Mononuclear cell (primary cell): Measurements from ENCODE around the gene NEGR1. TPM values are rescaled to one million over a fixed set of nuclear protein-coding genes. Genes with fewer than 3 reads are reported as not detected.

Experiments
- H3K27me3 ChIP-seq: 2 replicates; pipeline ENCODE4 v1.6.0; 2011; ENCODE audit warnings: low read length, control low read depth; ENCODE audit not compliant: insufficient read depth
- H3K4me1 ChIP-seq: 2 replicates; pipeline ENCODE4 v1.5.1; 2011; ENCODE audit warnings: mild to moderate bottlenecking, low read length, control low read depth; ENCODE audit not compliant: insufficient read depth
- H3K4me3 ChIP-seq: 2 replicates; pipeline ENCODE4 v1.5.1; 2011; ENCODE audit warnings: mild to moderate bottlenecking, low read length, moderate library complexity
- H3K9me3 ChIP-seq: 2 replicates; pipeline ENCODE4 v1.5.1; 2011; ENCODE audit warnings: low read depth, mild to moderate bottlenecking, control low read depth, low read length
- total RNA-seq: library from RNA; depleted of rRNA; stranded (reverse); fragments of >200 nt; gene quantifications from one replicate; pipeline ENCODE4 v1.2.3, GENCODE V29; 2012

Gene NEGR1
- total RNA-seq, 1 donor: 0.31 TPM

DNA sequence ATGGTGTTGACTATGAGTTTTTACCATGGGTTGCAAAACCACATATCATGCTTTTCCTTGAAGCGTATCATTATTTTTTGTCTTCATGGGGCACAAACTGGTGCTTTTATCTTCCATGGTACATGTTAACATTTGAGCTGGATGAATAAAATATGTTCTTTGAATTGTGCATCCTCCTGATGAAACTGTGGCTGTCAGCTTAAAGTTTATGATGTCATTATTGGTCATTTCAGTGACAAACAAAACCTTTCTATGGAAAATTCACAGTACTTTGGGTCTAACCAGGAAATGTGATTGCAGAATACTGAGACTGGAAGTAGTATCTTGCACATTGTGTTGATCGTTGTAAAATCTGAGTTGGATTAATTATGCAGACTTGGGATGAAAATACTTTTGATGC, 909.8 kb downstream of the NEGR1 start:
- Histone ChIP-seq H3K9me3 (no peaks in the 10 kb centered on the region), H3K27me3 (no peaks in the 10 kb centered on the region), H3K4me1 (no peaks in the 10 kb centered on the region), H3K4me3 (no peak overlapping the region)

DNA sequence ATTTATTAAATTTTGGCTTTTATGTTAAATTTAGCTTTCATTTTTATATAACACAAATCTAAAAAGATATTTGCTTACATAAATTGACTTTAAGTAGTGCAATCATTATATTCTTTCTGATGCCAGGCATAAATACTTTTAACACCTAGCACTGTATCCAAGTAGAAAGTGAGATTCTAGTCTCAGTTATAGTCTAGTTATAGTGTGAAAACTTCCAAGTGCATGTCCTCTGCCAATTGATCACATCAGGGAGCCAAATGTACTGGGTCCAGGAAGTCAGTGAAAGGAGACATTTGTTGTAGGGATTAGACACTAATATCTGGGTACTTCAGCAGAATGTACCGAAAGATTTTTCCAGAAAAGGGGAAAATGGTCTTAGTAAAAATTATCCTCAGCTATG, 910.8 kb downstream of the NEGR1 start:
- no peaks in the 10 kb centered on the region for H3K9me3 ChIP-seq
- H3K27me3 ChIP-seq: no peaks in the 10 kb centered on the region
- no peak overlapping the region for H3K4me3 ChIP-seq
- H3K4me1 ChIP-seq: no peaks in the 10 kb centered on the region

DNA sequence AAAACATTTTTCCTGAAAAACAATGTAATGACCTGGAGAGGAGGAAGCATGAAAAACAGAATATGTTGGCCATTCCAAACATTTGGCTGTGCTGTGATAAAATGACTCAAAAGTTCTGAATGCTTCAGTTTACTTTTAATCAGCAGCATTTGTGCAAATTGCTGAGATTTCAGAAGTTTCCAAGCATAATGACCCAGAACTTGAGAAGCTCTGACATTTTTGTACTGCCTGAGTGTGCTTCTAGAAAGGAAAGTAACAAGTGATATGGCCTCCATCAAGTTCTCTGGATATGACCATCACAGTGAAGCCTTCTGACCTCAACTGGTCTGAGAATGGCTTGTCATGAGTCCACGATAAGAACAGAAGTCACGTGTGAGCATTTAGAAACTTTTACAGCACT, 918.1 kb downstream of the NEGR1 start:
- Histone ChIP-seq H3K4me1 (no peaks in the 10 kb centered on the region), H3K27me3 (no peaks in the 10 kb centered on the region), H3K4me3 (no peak overlapping the region), H3K9me3 (no peaks in the 10 kb centered on the region)

DNA sequence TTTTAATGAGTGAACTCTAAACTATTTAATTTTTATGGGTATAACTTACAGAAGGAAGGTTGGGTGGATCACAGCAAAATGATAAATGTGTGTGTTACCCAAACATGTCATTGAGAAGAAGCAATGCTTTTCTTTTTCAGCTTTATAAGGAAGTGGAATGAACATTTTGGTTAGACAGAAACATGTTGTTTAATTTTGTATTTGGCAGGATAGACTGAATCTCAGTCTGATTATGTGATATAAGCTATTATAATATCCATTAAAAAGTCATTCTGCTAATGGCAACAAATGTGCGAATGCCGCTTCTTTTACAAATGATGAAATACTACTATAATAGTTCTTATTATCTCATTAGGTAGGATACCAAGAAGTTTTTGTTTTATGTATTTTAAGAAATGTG, 919.6 kb downstream of the NEGR1 start:
- H3K27me3 ChIP-seq: no peaks in the 10 kb centered on the region
- no peaks in the 10 kb centered on the region for H3K9me3 ChIP-seq
- no peaks in the 10 kb centered on the region for H3K4me1 ChIP-seq
- no peak overlapping the region for H3K4me3 ChIP-seq

GRCh38 chr1:71362076-71362475, 920.3 kb downstream of the NEGR1 start:
- H3K4me1 ChIP-seq: no peaks in the 10 kb centered on the region

GRCh38 chr1:71357708-71358107, 924.6 kb downstream of the NEGR1 start:
- H3K27me3 ChIP-seq: no peaks in the 10 kb centered on the region
- no peaks in the 10 kb centered on the region for H3K9me3 ChIP-seq
- no peaks in the 10 kb centered on the region for H3K4me1 ChIP-seq
- no peak overlapping the region for H3K4me3 ChIP-seq

More at GRCh38 chr1:71362076-71362475, 920.3 kb downstream of the NEGR1 start:
- Histone ChIP-seq H3K9me3 (no peaks in the 10 kb centered on the region), H3K27me3 (no peaks in the 10 kb centered on the region), H3K4me3 (no peak overlapping the region)

- Histone ChIP-seq H3K4me1 (no peaks in the 10 kb centered on the region), H3K9me3 (no peaks in the 10 kb centered on the region), H3K27me3 (no peaks in the 10 kb centered on the region), H3K4me3 (no peak overlapping the region)
Measured at GRCh38 chr1:71351438-71351837, 930.9 kb downstream of the NEGR1 start.

DNA sequence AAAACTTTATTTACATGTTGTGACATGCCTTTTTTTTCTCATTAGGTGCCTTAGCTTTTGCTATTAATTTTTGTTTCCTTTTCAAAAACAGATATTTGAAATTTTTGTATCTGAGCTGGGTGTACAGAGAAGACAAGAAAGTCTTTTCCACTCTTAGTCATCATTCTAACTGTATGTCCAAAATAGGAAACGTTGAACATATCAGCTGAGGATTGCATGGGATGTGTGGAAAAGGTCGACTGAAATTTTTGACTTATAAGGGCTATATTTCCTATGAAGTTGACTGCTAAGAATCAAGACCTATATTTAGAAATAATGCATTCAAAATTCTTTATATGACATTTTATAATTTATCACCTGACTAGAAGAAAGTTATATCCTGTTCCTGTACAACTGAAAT, 931.5 kb downstream of the NEGR1 start:
- H3K27me3 ChIP-seq: no peaks in the 10 kb centered on the region
- no peaks in the 10 kb centered on the region for H3K4me1 ChIP-seq
- H3K9me3 ChIP-seq: no peaks in the 10 kb centered on the region
- no peak overlapping the region for H3K4me3 ChIP-seq

DNA sequence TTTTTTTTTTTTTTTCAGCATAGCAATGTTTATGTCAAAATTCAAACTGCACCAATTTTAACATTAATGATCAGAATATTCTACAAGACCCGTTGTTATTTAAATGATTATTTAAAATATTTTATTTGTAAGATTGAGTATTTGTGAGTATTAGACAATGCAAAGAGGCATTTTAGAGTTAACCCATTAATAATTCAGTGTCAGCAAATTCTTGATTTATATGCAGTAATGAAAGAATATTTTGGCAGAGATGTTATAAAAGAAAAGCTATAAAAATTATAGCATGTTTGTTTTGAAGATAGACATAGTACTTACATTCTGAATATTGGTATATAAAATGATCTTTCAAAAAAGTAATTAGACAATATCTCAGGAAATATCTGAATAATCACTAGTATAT, 932.0 kb downstream of the NEGR1 start:
- Histone ChIP-seq H3K9me3 (no peaks in the 10 kb centered on the region), H3K4me1 (no peaks in the 10 kb centered on the region), H3K27me3 (no peaks in the 10 kb centered on the region), H3K4me3 (no peak overlapping the region)
